ENCODE data around the gene RNASE11.

DNA sequence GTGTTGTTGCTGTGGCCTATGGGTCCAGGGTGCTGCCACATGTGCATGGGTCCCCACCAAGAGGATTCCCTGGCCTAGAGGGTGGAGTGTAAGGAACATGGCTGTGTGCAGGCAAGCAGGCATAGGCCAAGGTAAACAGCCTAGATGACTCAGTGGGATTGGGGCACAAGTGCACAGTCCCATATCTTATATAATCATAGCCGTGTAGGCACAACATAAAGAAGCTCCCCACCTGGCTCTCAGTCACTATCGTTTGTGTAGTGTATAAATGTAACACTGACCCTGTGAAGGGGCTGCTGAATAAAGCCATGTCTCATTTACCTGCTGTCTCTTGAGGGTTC is 19.1 kb upstream of the RNASE11 start:
- TF ChIP-seq, protein P1, sequence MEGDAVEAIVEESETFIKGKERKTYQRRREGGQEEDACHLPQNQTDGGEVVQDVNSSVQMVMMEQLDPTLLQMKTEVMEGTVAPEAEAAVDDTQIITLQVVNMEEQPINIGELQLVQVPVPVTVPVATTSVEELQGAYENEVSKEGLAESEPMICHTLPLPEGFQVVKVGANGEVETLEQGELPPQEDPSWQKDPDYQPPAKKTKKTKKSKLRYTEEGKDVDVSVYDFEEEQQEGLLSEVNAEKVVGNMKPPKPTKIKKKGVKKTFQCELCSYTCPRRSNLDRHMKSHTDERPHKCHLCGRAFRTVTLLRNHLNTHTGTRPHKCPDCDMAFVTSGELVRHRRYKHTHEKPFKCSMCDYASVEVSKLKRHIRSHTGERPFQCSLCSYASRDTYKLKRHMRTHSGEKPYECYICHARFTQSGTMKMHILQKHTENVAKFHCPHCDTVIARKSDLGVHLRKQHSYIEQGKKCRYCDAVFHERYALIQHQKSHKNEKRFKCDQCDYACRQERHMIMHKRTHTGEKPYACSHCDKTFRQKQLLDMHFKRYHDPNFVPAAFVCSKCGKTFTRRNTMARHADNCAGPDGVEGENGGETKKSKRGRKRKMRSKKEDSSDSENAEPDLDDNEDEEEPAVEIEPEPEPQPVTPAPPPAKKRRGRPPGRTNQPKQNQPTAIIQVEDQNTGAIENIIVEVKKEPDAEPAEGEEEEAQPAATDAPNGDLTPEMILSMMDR (tag by site-specific recombination; IDR thresholded peaks at IDR 0.05): no peak
- TF ChIP-seq ZFP3 (tag by site-specific recombination; IDR thresholded peaks at IDR 0.05; ENCODE audit: low read depth) (no peak), ZNF670 (tag by site-specific recombination; IDR thresholded peaks at IDR 0.05; ENCODE audit: low read depth) (no peak), ZNF561 (tag by site-specific recombination; IDR thresholded peaks at IDR 0.05; ENCODE audit: borderline replicate concordance) (no peak), ZBTB8A (tag by site-specific recombination; IDR thresholded peaks at IDR 0.05) (no peak), MZF1 (tag by site-specific recombination; IDR thresholded peaks at IDR 0.05; ENCODE audit: borderline replicate concordance) (no peak), ZNF248 (tag by site-specific recombination; IDR thresholded peaks at IDR 0.05) (no peak), ZNF600 (tag by site-specific recombination; IDR thresholded peaks at IDR 0.05) (no peak), ZNF521 (tag by site-specific recombination; IDR thresholded peaks at IDR 0.05) (no peak)
- TF ChIP-seq, protein P2, sequence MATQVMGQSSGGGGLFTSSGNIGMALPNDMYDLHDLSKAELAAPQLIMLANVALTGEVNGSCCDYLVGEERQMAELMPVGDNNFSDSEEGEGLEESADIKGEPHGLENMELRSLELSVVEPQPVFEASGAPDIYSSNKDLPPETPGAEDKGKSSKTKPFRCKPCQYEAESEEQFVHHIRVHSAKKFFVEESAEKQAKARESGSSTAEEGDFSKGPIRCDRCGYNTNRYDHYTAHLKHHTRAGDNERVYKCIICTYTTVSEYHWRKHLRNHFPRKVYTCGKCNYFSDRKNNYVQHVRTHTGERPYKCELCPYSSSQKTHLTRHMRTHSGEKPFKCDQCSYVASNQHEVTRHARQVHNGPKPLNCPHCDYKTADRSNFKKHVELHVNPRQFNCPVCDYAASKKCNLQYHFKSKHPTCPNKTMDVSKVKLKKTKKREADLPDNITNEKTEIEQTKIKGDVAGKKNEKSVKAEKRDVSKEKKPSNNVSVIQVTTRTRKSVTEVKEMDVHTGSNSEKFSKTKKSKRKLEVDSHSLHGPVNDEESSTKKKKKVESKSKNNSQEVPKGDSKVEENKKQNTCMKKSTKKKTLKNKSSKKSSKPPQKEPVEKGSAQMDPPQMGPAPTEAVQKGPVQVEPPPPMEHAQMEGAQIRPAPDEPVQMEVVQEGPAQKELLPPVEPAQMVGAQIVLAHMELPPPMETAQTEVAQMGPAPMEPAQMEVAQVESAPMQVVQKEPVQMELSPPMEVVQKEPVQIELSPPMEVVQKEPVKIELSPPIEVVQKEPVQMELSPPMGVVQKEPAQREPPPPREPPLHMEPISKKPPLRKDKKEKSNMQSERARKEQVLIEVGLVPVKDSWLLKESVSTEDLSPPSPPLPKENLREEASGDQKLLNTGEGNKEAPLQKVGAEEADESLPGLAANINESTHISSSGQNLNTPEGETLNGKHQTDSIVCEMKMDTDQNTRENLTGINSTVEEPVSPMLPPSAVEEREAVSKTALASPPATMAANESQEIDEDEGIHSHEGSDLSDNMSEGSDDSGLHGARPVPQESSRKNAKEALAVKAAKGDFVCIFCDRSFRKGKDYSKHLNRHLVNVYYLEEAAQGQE (tag by site-specific recombination; IDR thresholded peaks at IDR 0.05): no peak
- TF ChIP-seq, protein P3, sequence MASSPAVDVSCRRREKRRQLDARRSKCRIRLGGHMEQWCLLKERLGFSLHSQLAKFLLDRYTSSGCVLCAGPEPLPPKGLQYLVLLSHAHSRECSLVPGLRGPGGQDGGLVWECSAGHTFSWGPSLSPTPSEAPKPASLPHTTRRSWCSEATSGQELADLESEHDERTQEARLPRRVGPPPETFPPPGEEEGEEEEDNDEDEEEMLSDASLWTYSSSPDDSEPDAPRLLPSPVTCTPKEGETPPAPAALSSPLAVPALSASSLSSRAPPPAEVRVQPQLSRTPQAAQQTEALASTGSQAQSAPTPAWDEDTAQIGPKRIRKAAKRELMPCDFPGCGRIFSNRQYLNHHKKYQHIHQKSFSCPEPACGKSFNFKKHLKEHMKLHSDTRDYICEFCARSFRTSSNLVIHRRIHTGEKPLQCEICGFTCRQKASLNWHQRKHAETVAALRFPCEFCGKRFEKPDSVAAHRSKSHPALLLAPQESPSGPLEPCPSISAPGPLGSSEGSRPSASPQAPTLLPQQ (tag by site-specific recombination; IDR thresholded peaks at IDR 0.05): no peak

All from HEK293 (cell line).